ENCODE results near the gene KPNB1.
A peak's percentile ranks its signal among the peaks of the same experiment; 100 is the strongest.

The KPNB1 gene

DNA sequence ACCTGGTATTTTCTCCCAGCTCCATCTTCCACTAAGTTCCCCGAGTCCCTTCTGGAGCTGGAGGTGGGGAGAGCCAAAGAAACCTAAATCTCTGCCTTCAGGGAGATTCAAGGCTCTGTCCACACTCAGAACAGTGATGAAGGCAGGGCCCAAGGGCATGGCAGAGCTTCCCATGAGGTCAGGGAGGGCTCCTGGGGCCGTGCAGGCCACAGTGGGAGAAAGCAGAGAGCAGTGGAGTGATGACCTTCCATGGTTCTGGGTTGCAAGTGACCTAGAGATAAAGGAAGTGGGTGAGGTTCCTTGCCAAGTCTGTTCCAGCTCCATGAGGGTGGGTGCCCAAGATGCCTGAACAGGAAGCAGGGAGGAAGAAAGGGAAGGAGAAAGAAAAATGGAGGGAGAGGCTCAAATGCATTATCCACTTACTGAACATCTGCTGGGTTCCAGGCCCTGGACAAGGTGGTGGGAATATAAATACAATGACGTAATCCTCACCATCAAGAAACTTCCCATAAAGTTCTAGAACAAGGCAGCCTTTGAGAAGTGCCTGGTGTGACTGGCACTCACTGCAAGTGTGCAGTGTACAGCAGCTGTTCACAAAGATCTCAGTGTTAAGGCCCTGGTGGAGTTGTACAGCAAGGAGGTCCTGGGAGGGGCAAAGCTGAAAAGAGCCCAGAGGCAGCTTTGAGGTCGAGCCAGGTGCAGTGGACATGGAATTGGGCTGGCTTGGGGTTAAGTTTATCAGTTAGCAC lies 57.5 kb downstream of the KPNB1 start:
- Mint-ChIP-seq H3K27me3 (ENCODE audit: low read depth, poor library complexity) (peaks cover 37% of the 10 kb centered on the region), H3K36me3 (ENCODE audit: low read depth) (peaks cover 37% of the 10 kb centered on the region), H3K9me3 (no peaks in the 10 kb centered on the region), H3K4me3 (no peak overlapping the region), H3K27ac (no peak overlapping the region), H3K4me1 (peaks cover 47% of the 10 kb centered on the region)
- TF ChIP-seq, protein P1, sequence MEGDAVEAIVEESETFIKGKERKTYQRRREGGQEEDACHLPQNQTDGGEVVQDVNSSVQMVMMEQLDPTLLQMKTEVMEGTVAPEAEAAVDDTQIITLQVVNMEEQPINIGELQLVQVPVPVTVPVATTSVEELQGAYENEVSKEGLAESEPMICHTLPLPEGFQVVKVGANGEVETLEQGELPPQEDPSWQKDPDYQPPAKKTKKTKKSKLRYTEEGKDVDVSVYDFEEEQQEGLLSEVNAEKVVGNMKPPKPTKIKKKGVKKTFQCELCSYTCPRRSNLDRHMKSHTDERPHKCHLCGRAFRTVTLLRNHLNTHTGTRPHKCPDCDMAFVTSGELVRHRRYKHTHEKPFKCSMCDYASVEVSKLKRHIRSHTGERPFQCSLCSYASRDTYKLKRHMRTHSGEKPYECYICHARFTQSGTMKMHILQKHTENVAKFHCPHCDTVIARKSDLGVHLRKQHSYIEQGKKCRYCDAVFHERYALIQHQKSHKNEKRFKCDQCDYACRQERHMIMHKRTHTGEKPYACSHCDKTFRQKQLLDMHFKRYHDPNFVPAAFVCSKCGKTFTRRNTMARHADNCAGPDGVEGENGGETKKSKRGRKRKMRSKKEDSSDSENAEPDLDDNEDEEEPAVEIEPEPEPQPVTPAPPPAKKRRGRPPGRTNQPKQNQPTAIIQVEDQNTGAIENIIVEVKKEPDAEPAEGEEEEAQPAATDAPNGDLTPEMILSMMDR (IDR thresholded peaks at IDR 0.05): no peak
- DNase-seq: no peak

DNA sequence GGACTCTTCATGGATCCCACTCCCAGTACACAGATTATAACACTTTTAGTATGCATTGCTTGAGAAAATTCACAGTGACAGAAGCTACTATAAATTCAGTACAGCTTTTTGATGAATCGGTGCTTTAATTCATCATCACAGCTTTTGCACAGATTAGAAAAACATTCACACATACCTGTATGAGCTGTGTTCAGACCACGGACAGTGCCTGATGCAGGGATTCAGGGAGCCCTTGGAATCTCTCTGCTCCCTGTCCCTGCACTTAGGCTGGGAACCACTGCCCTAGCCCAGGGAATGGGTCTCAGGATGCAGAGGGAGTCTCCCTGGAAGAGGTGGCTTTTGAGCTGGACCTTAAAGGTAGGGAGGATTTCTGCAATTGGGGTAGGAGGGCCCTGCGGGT lies 58.2 kb downstream of the KPNB1 start:
- Mint-ChIP-seq H3K4me1 (peaks cover 44% of the 10 kb centered on the region), H3K27ac (no peak overlapping the region), H3K9me3 (no peaks in the 10 kb centered on the region), H3K27me3 (ENCODE audit: low read depth, poor library complexity) (peaks cover 37% of the 10 kb centered on the region), H3K36me3 (ENCODE audit: low read depth) (peaks cover 37% of the 10 kb centered on the region), H3K4me3 (no peak overlapping the region)
- TF ChIP-seq, protein P1 (IDR thresholded peaks at IDR 0.05): no peak
- DNase-seq: no peak

DNA sequence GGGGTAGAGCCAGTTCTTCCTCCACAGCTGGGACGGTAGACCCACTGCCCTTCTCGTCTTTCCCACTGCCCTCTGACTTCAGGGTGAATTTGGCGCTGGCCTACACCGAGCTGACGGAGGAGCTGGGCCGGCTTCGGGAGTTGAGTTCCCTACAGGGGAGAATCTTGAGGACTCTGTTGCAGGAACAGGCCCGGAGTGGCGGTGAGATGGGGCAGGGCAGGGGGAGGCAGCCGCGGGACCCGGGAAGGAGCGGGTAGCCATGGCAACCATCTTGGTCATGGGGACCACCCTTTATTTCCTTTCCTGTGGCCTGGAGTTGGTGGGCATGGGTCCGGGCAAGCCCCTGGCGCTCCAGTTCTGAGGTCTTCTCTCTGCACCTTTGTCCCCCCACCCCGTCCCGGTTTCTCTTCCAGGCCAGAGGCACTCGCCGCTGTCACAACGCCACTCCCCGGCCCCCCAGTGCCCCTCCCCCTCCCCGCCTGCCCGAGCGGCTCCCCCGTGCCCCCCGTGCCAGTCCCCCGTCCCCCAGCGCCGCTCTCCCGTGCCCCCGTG lies 58.7 kb downstream of the KPNB1 start:
- Mint-ChIP-seq H3K4me3 (peak overlapping the region; percentile 36), H3K36me3 (ENCODE audit: low read depth) (peaks cover 37% of the 10 kb centered on the region), H3K27ac (no peak overlapping the region), H3K9me3 (no peaks in the 10 kb centered on the region), H3K27me3 (ENCODE audit: low read depth, poor library complexity) (peaks cover 41% of the 10 kb centered on the region), H3K4me1 (peaks cover 45% of the 10 kb centered on the region)
- TF ChIP-seq, protein P1 (IDR thresholded peaks at IDR 0.05): no peak
- DNase-seq: no peak

DNA sequence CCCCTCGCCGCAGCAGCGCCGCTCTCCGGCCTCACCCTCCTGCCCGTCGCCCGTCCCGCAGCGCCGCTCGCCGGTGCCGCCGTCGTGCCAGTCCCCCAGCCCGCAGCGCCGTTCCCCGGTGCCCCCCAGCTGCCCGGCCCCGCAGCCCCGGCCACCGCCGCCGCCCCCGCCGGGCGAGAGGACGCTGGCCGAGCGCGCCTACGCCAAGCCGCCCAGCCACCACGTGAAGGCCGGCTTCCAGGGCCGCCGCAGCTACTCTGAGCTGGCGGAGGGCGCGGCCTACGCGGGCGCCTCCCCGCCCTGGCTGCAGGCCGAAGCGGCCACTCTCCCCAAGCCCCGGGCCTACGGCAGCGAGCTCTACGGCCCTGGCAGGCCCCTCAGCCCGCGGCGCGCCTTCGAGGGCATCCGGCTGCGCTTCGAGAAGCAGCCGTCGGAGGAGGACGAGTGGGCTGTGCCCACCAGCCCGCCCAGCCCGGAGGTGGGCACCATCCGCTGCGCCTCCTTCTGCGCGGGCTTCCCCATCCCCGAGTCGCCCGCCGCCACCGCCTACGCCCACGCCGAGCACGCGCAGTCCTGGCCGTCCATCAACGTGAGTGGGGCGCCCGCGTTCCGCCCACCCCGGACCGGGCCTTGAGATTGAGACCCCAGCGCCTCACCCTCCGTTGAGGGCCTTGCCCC lies 59.3 kb downstream of the KPNB1 start:
- Mint-ChIP-seq H3K27ac (no peak overlapping the region), H3K27me3 (ENCODE audit: low read depth, poor library complexity) (peaks cover 44% of the 10 kb centered on the region), H3K4me1 (peaks cover 46% of the 10 kb centered on the region), H3K4me3 (no peak overlapping the region), H3K9me3 (no peaks in the 10 kb centered on the region), H3K36me3 (ENCODE audit: low read depth) (peaks cover 37% of the 10 kb centered on the region)
- TF ChIP-seq, protein P1 (IDR thresholded peaks at IDR 0.05): no peak
- no peak for DNase-seq

DNA sequence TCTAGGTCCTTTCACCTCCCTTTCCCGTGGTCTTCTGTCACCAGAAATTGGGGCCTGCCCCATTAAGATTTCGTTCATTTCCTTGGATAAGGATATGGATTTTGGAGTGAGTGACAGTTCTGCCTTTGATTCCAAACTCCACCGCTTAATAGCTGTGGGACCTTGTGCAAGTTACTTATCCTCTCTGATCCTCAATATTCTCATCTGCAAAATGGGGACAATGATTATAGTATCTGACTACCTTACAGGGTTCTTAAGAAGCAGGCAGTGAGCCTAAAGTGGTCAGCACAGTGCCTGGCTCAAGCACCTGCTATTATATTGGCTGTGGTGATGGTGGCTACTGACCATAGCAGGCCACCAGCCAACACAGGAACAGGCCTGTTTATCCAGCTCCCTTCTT lies 59.9 kb downstream of the KPNB1 start:
- TF ChIP-seq, protein P1 (IDR thresholded peaks at IDR 0.05): no peak
- H3K27me3 Mint-ChIP-seq (ENCODE audit: low read depth, poor library complexity): peaks cover 47% of the 10 kb centered on the region
- no peak overlapping the region for H3K4me3 Mint-ChIP-seq
- DNase-seq: no peak
- H3K9me3 Mint-ChIP-seq: no peaks in the 10 kb centered on the region
- H3K27ac Mint-ChIP-seq: no peak overlapping the region
- peaks cover 47% of the 10 kb centered on the region for H3K4me1 Mint-ChIP-seq
- H3K36me3 Mint-ChIP-seq (ENCODE audit: low read depth): peaks cover 34% of the 10 kb centered on the region

All from nephron progenitor cell (in vitro differentiated cells).